Transverse colon (tissue), 4 donors: ENCODE measurements around the gene ALG6. TPM values are rescaled to one million over a fixed set of nuclear protein-coding genes. Genes with fewer than 3 reads are reported as not detected.

Experiments
- DNase-seq: peaks from one replicate; pipeline ENCODE4 v3.0.0-alpha.2; 2019
- H3K27ac ChIP-seq, 4 donors: fragments of 200-600 bp; sonication (generic); 2 replicates each; pipeline ENCODE4 v1.5.1; 2016 to 2018; ENCODE audit warnings: inconsistent platforms in 4 of 4
- H3K27me3 ChIP-seq: fragments of 200-600 bp; sonication (generic); 2 replicates; pipeline ENCODE4 v1.5.1; 2017; ENCODE audit warnings: inconsistent platforms
- H3K36me3 ChIP-seq, 4 donors: fragments of 200-600 bp; sonication (generic); 2 replicates each; pipeline ENCODE4 v1.5.1; 2017 to 2019; ENCODE audit warnings: inconsistent platforms in 4 of 4
- H3K4me1 ChIP-seq, 4 donors: fragments of 200-600 bp; sonication (generic); 2 replicates each; pipeline ENCODE4 v1.5.1; 2017 to 2020; ENCODE audit warnings: inconsistent platforms in 4 of 4
- H3K4me3 ChIP-seq, 4 donors: fragments of 200-600 bp; sonication (generic); 1 replicate in 1 of 4; 2 replicates in 3 of 4; pipeline versions ENCODE4 v1.5.1 to v1.6.1; 2017 to 2019; ENCODE audit warnings: inconsistent platforms in 4 of 4
- H3K9me3 ChIP-seq, 2 donors: fragments of 200-600 bp; sonication (generic); 2 replicates each; pipeline ENCODE4 v1.5.1; 2017 to 2019; ENCODE audit warnings: inconsistent platforms in 2 of 2
- CTCF ChIP-seq, 5 experiments: fragments of 200-600 bp in 3 of 5; fragments of 450-650 bp in 2 of 5; sonication (generic) in 3 of 5; IDR thresholded peaks; 1 replicate in 2 of 5; 2 replicates in 3 of 5; pipeline ENCODE4 v1.5.1; 2016 to 2017; ENCODE audit warnings: antibody characterized with exemption in 5 of 5, inconsistent platforms in 3 of 5, mild to moderate bottlenecking in 2 of 5, moderate library complexity in 1 of 5
- EP300 ChIP-seq: sonication (generic); formaldehyde crosslinking; IDR thresholded peaks from one replicate; pipeline ENCODE4 v1.6.1; 2017; ENCODE audit warnings: antibody characterized with exemption, low read depth
- POLR2A ChIP-seq: fragments of 450-650 bp; IDR thresholded peaks from one replicate; pipeline ENCODE4 v1.6.1; 2016; ENCODE audit warnings: antibody characterized with exemption, mild to moderate bottlenecking, moderate library complexity
- POLR2AphosphoS5 ChIP-seq, 3 donors: sonication (generic); formaldehyde crosslinking; IDR thresholded peaks; one replicate each; pipeline ENCODE4 v1.6.1; 2016; ENCODE audit warnings: antibody characterized with exemption in 3 of 3
- WGBS, 2 donors: methylation state at CpG; one replicate each; pipeline ENCODE4 v1.1.5; 2018; ENCODE audit warnings: low coverage in 1 of 2; 5-methylcytosine and 5-hydroxymethylcytosine counted together
- in situ Hi-C, 4 donors: fragments of 200-750 bp; cut with MboI; loops; one replicate each; pipeline versions ENCODE4 v1.15.0 to v1.15.1; 2017; ENCODE audit warnings: low sequenced_read_pairs in 3 of 4, low pct_ligation_motif_present in 1 of 4, low pct_unique_long_range_greater_than_20kb in 1 of 4
- intact Hi-C: fragments of 100-400 bp; cut with DNase I; formaldehyde crosslinking; loops from one replicate; pipeline ENCODE4 v1.15.1; 2023; ENCODE audit warnings: low total_unique reads
- total RNA-seq, 4 donors: library from RNA; depleted of rRNA; stranded (reverse); fragments of >200 nt; gene quantifications; one replicate each; pipeline ENCODE4 v1.1.0, GENCODE V29; 2016

Gene ALG6
- total RNA-seq, 4 donors from 2014 or later, result 0.60 to 20.0 (median 9.3) TPM

- Histone ChIP-seq H3K9me3 (no peaks in the 10 kb centered on the region), H3K4me1 (no peaks in the 10 kb centered on the region), H3K27me3 (no peaks in the 10 kb centered on the region), H3K27ac (no peak overlapping the region), H3K36me3 (no peaks in the 10 kb centered on the region), H3K4me3 (no peak overlapping the region)
- intact Hi-C loops (no loop called here), in situ Hi-C loops (no loop called here)
- no peak for DNase-seq
- no peak for TF ChIP-seq EP300
- no peak for TF ChIP-seq CTCF (IDR thresholded peaks at IDR 0.05)
- TF ChIP-seq POLR2AphosphoS5 (IDR thresholded peaks at IDR 0.05), result no peak
- TF ChIP-seq POLR2A, result no peak
These were observed 38.6 kb downstream of the ALG6 start for GRCh38 chr1:63405987-63406386.

GRCh38 chr1:63407002-63407401 lies 39.6 kb downstream of the ALG6 start:
- no peaks in the 10 kb centered on the region for H3K4me1 ChIP-seq
- no peak for TF ChIP-seq POLR2A
- no peak for TF ChIP-seq CTCF (IDR thresholded peaks at IDR 0.05)
- no peak for TF ChIP-seq EP300
- no peak for TF ChIP-seq POLR2AphosphoS5 (IDR thresholded peaks at IDR 0.05)
- H3K36me3 ChIP-seq, result no peaks in the 10 kb centered on the region
- intact Hi-C loops (no loop called here), in situ Hi-C loops (no loop called here)
- no peak for DNase-seq
- no peak overlapping the region for H3K4me3 ChIP-seq
- no peaks in the 10 kb centered on the region for H3K9me3 ChIP-seq
- no peaks in the 10 kb centered on the region for H3K27me3 ChIP-seq
- H3K27ac ChIP-seq, result no peak overlapping the region

GRCh38 chr1:63408331-63408730 lies 40.9 kb downstream of the ALG6 start:
- no peaks in the 10 kb centered on the region for H3K9me3 ChIP-seq
- no peak overlapping the region for H3K27ac ChIP-seq
- H3K36me3 ChIP-seq, result peaks cover 0 to 5% (median 0%) of the 10 kb centered on the region in 4 donors
- 59 to 83% methylated on average over 4 of the region's 4 CpGs for WGBS, 2 donors
- no peak for DNase-seq
- no peak for TF ChIP-seq EP300
- TF ChIP-seq POLR2A, result no peak
- no peak for TF ChIP-seq POLR2AphosphoS5 (IDR thresholded peaks at IDR 0.05)
- TF ChIP-seq CTCF (IDR thresholded peaks at IDR 0.05), result no peak
- no peaks in the 10 kb centered on the region for H3K27me3 ChIP-seq
- no peaks in the 10 kb centered on the region for H3K4me1 ChIP-seq
- in situ Hi-C loops (no loop called here), intact Hi-C loops (no loop called here)
- no peak overlapping the region for H3K4me3 ChIP-seq

- Histone ChIP-seq H3K36me3 (peaks cover 0 to 5% (median 0%) of the 10 kb centered on the region in 4 donors), H3K27me3 (no peaks in the 10 kb centered on the region), H3K4me1 (no peaks in the 10 kb centered on the region), H3K27ac (no peak overlapping the region), H3K9me3 (no peaks in the 10 kb centered on the region), H3K4me3 (no peak overlapping the region)
- in situ Hi-C loops, result no loop called here
- DNase-seq, result no peak
- WGBS, 2 donors, result 76 to 82% methylated on average over 2 of the region's 2 CpGs
- TF ChIP-seq POLR2AphosphoS5 (IDR thresholded peaks at IDR 0.05), result no peak
- TF ChIP-seq POLR2A, result no peak
- no peak for TF ChIP-seq EP300
- no peak for TF ChIP-seq CTCF (IDR thresholded peaks at IDR 0.05)
- intact Hi-C loops, result no loop called here
These were observed 43.6 kb downstream of the ALG6 start for GRCh38 chr1:63411066-63411465.
